Osteoblast (primary cell): Measurements from ENCODE around the gene COL1A1. TPM values are rescaled to one million over a fixed set of nuclear protein-coding genes. Genes with fewer than 3 reads are reported as not detected.

ENCODE experiments used
- DNase-seq: peaks from one replicate; pipeline ENCODE4 v3.0.0; 2011; ENCODE audit warnings: low spot score, mixed read lengths; ENCODE audit not compliant: insufficient read length; ENCODE audit errors: missing footprints
- H2AFZ ChIP-seq: 2 replicates; pipeline ENCODE4 v1.6.0; 2011; ENCODE audit warnings: mild to moderate bottlenecking, low read length
- H3K27ac ChIP-seq: 2 replicates; pipeline ENCODE4 v1.5.1; 2011; ENCODE audit warnings: mild to moderate bottlenecking, low read depth, low read length, moderate library complexity
- H3K27me3 ChIP-seq: 2 replicates; pipeline ENCODE4 v1.6.0; 2012; ENCODE audit warnings: mild to moderate bottlenecking, control low read depth, inconsistent platforms, low read length, moderate library complexity; ENCODE audit not compliant: insufficient read depth
- H3K36me3 ChIP-seq: 2 replicates; pipeline ENCODE4 v1.5.1; 2011; ENCODE audit warnings: mild to moderate bottlenecking, low read length, control low read depth, moderate library complexity; ENCODE audit not compliant: insufficient read depth
- H3K4me1 ChIP-seq: 2 replicates; pipeline ENCODE4 v1.5.1; 2011; ENCODE audit warnings: mild to moderate bottlenecking, low read length, control low read depth, moderate library complexity; ENCODE audit not compliant: insufficient read depth
- H3K4me2 ChIP-seq: 2 replicates; pipeline ENCODE4 v1.6.0; 2011; ENCODE audit warnings: mild to moderate bottlenecking, low read length; ENCODE audit not compliant: insufficient read depth
- H3K4me3 ChIP-seq: fragments of 200-600 bp; sonication (generic); 3 replicates; pipeline ENCODE4 v1.5.1; 2012; ENCODE audit warnings: mild to moderate bottlenecking, low read length, inconsistent platforms; ENCODE audit not compliant: insufficient read depth
- H3K79me2 ChIP-seq: 2 replicates; pipeline ENCODE4 v1.6.0; 2012; ENCODE audit warnings: mild to moderate bottlenecking, low read length, control low read depth, inconsistent platforms; ENCODE audit not compliant: insufficient read depth
- H3K9me3 ChIP-seq: 2 replicates; pipeline ENCODE4 v1.5.1; 2011; ENCODE audit warnings: low read depth, low read length, control low read depth
- H4K20me1 ChIP-seq: 2 replicates; pipeline ENCODE4 v1.6.0; 2012; ENCODE audit warnings: mild to moderate bottlenecking, low read length, control low read depth; ENCODE audit not compliant: insufficient read depth
- total RNA-seq: library from RNA; depleted of rRNA; stranded (reverse); fragments of >200 nt; gene quantifications from 2 replicates; pipeline ENCODE4 v1.2.3, GENCODE V29; 2012
- TF ChIP-seq, protein P1 (sequence below): IDR thresholded peaks from 2 replicates; pipeline ENCODE4 v1.5.1; 2011; ENCODE audit warnings: mild to moderate bottlenecking, low read depth, low read length, moderate library complexity; ENCODE audit errors: extremely low read depth

The COL1A1 gene
- total RNA-seq, 1 donor: 8,987 TPM

DNA sequence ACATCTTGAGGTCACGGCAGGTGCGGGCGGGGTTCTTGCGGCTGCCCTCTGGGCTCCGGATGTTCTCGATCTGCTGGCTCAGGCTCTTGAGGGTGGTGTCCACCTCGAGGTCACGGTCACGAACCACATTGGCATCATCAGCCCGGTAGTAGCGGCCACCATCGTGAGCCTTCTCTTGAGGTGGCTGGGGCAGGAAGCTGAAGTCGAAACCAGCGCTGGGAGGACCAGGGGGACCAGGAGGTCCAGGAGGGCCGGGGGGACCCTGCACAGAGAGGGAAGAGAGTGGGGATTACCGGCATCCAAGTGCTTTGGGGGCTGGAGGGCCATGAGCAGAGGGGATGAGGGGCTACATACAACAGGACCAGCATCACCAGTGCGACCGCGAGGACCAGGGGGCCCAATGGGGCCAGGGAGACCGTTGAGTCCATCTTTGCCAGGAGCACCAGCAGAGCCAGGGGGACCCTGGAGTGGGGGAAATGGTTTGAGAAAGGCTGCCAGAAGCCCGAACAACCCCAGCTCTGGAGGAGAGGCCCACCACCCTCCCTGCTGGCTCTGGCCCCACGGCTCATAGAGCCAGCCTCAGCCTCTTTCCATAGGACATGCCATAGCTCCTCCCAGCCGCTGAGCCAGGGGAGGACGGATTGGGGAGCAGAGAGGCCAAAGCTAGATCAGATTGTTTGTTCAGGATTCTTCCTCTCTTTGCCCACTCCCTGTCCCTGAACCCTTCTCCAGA lies 14.6 kb downstream of the COL1A1 start:
- Histone ChIP-seq H3K4me3 (no peak overlapping the region), H3K9me3 (no peaks in the 10 kb centered on the region), H2AFZ (no peak overlapping the region), H3K4me2 (no peak overlapping the region), H3K36me3 (peaks cover 84% of the 10 kb centered on the region), H3K27me3 (no peaks in the 10 kb centered on the region), H3K27ac (peak overlapping the region; percentile 96), H4K20me1 (peaks cover 83% of the 10 kb centered on the region), H3K79me2 (peaks cover 18% of the 10 kb centered on the region), H3K4me1 (peaks cover 20% of the 10 kb centered on the region)
- TF ChIP-seq, protein P1, sequence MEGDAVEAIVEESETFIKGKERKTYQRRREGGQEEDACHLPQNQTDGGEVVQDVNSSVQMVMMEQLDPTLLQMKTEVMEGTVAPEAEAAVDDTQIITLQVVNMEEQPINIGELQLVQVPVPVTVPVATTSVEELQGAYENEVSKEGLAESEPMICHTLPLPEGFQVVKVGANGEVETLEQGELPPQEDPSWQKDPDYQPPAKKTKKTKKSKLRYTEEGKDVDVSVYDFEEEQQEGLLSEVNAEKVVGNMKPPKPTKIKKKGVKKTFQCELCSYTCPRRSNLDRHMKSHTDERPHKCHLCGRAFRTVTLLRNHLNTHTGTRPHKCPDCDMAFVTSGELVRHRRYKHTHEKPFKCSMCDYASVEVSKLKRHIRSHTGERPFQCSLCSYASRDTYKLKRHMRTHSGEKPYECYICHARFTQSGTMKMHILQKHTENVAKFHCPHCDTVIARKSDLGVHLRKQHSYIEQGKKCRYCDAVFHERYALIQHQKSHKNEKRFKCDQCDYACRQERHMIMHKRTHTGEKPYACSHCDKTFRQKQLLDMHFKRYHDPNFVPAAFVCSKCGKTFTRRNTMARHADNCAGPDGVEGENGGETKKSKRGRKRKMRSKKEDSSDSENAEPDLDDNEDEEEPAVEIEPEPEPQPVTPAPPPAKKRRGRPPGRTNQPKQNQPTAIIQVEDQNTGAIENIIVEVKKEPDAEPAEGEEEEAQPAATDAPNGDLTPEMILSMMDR: no peak
- DNase-seq: peak; percentile 90

DNA sequence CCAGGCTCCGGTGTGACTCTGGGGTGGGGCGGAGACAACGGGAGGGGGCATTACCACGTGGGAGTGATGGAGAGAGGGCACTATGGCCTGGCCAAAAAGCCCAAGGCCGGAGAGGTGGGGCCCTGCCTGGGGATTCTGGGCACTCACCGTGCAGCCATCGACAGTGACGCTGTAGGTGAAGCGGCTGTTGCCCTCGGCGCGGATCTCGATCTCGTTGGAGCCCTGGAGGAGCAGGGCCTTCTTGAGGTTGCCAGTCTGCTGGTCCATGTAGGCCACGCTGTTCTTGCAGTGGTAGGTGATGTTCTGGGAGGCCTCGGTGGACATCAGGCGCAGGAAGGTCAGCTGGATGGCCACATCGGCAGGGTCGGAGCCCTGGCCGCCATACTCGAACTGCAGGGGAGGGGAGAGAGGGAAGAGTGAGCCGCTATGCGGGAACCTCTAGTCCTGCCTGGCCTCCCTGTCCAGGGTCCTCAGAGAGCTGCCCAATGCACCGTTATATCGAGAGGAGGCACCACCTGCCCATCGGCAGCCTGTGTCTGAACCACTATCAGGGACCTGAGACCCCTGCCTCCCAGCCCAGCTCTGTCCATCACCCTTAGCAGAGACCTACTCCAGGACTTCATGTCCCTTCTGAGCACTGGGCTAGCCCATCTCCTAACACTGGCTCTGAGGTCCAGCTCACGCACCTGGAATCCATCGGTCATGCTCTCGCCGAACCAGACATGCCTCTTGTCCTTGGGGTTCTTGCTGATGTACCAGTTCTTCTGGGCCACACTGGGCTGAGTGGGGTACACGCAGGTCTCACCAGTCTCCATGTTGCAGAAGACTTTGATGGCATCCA lies 15.6 kb downstream of the COL1A1 start:
- H3K27ac ChIP-seq: peak overlapping the region; percentile 97
- no peaks in the 10 kb centered on the region for H3K9me3 ChIP-seq
- peaks cover 74% of the 10 kb centered on the region for H3K36me3 ChIP-seq
- peaks cover 14% of the 10 kb centered on the region for H3K4me1 ChIP-seq
- TF ChIP-seq, protein P1: no peak
- no peak overlapping the region for H3K4me3 ChIP-seq
- peaks cover 8% of the 10 kb centered on the region for H3K79me2 ChIP-seq
- peak; percentile 78 for DNase-seq
- peaks cover 73% of the 10 kb centered on the region for H4K20me1 ChIP-seq
- no peak overlapping the region for H3K4me2 ChIP-seq
- no peak overlapping the region for H2AFZ ChIP-seq
- H3K27me3 ChIP-seq: no peaks in the 10 kb centered on the region

DNA sequence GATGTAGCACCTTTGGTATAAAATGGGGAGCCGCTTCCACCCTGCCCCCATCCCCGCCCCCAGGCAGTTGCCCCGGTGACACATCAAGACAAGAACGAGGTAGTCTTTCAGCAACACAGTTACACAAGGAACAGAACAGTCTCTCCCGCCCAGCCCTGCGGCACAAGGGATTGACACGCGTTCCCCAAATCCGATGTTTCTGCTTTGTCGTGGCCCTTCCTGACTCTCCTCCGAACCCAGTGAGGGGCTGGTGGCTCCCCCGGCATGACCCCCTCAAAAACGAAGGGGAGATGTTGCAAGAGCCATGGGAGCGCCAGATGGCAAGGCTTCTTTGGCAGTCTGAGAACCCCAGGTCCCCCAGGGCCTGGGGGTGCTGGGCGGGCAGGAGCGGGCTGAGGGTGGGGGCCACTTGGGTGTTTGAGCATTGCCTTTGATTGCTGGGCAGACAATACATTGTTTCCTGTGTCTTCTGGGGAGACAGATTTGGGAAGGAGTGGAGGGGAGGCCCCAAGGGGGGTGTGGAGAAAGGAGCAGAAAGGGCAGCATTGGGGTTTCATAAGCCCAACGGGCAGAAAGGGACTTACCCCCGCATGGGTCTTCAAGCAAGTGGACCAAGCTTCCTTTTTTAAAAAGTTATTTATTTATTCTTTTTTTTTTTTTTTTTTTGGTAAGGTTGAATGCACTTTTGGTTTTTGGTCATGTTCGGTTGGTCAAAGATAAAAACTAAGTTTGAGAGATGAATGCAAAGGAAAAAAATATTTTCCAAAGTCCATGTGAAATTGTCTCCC lies 16.6 kb downstream of the COL1A1 start:
- no peak overlapping the region for H3K4me2 ChIP-seq
- H3K4me3 ChIP-seq: no peak overlapping the region
- TF ChIP-seq, protein P1: no peak
- peaks cover 63% of the 10 kb centered on the region for H4K20me1 ChIP-seq
- peak overlapping the region; percentile 97 for H3K27ac ChIP-seq
- no peak overlapping the region for H2AFZ ChIP-seq
- peak; percentile 87 for DNase-seq
- H3K27me3 ChIP-seq: no peaks in the 10 kb centered on the region
- peaks cover 3% of the 10 kb centered on the region for H3K79me2 ChIP-seq
- H3K36me3 ChIP-seq: peaks cover 64% of the 10 kb centered on the region
- peaks cover 14% of the 10 kb centered on the region for H3K4me1 ChIP-seq
- no peaks in the 10 kb centered on the region for H3K9me3 ChIP-seq
